Activated T-cell treated with anti-CD3 and anti-CD28 coated beads, Interleukin-2, amount 50 U/mL, for 72 hours (primary cell): ENCODE data around the gene SLC12A5. TPM values are rescaled to one million over a fixed set of nuclear protein-coding genes. Genes with fewer than 3 reads are reported as not detected.
A peak's percentile ranks its signal among the peaks of the same experiment; 100 is the strongest.

Experiments used
- ATAC-seq, 2 donors: fragments of 150-1000 bp; cut with Tn5 transposase; replicated peaks in 1 of 2; 2 replicates each; pipeline ENCODE4 v1.10.0; 2021; ENCODE audit warnings: moderate library complexity in 2 of 2, mild to moderate bottlenecking in 1 of 2
- DNase-seq, 2 donors: peaks; one replicate each; pipeline ENCODE4 v3.0.0; 2021 to 2022; ENCODE audit warnings: mixed read lengths in 1 of 2
- H3K27ac Mint-ChIP-seq: one replicate; pipeline ENCODE4 v1.8.0; 2022; ENCODE audit warnings: mild to moderate bottlenecking, moderate library complexity, mixed read lengths
- H3K27me3 Mint-ChIP-seq: one replicate; pipeline ENCODE4 v1.8.0; 2022; ENCODE audit warnings: low read depth, mixed read lengths
- H3K36me3 Mint-ChIP-seq, 2 donors: one replicate each; pipeline ENCODE4 v1.8.0; 2022; ENCODE audit warnings: mixed read lengths in 2 of 2, mild to moderate bottlenecking in 1 of 2; ENCODE audit not compliant: insufficient read depth in 2 of 2
- H3K4me1 Mint-ChIP-seq: one replicate; pipeline ENCODE4 v1.8.0; 2022; ENCODE audit warnings: low read depth, mixed read lengths
- H3K4me3 Mint-ChIP-seq, 2 donors: one replicate each; pipeline ENCODE4 v1.8.0; 2022; ENCODE audit warnings: mild to moderate bottlenecking in 2 of 2, mixed read lengths in 2 of 2, moderate library complexity in 2 of 2
- H3K9me3 Mint-ChIP-seq, 2 donors: one replicate each; pipeline ENCODE4 v1.8.0; 2022; ENCODE audit warnings: mixed read lengths in 2 of 2
- total RNA-seq, 2 donors: library from RNA; stranded (reverse); gene quantifications; one replicate each; pipeline ENCODE4 v1.2.3, GENCODE V29; 2022

The SLC12A5 gene
- total RNA-seq, 2 donors from 2014 or later, result 1.2 to 3.2 TPM

- Mint-ChIP-seq H3K27me3 (no peaks in the 10 kb centered on the region), H3K36me3 (peaks cover 2 to 23% of the 10 kb centered on the region in 2 donors), H3K4me3 (no peak overlapping the region), H3K4me1 (peaks cover 9% of the 10 kb centered on the region), H3K9me3 (no peaks in the 10 kb centered on the region), H3K27ac (no peak overlapping the region)
- DNase-seq (no peak), ATAC-seq (no peak)
These were observed 41.3 kb downstream of the SLC12A5 start for GRCh38 chr20:46070215-46070900.

- no peaks in the 10 kb centered on the region for H3K27me3 Mint-ChIP-seq
- H3K4me3 Mint-ChIP-seq, result no peak overlapping the region
- ATAC-seq, result no peak
These were observed 42.6 kb downstream of the SLC12A5 start for GRCh38 chr20:46071573-46071972.

GRCh38 chr20:46073024-46073423 lies 44.0 kb downstream of the SLC12A5 start:
- Mint-ChIP-seq H3K27me3 (no peaks in the 10 kb centered on the region), H3K27ac (no peak overlapping the region), H3K36me3 (peaks cover 2 to 11% of the 10 kb centered on the region in 2 donors), H3K4me3 (no peak overlapping the region), H3K9me3 (no peaks in the 10 kb centered on the region), H3K4me1 (peaks cover 9% of the 10 kb centered on the region)
- ATAC-seq (no peak), DNase-seq (no peak)

More at GRCh38 chr20:46071573-46071972, 42.6 kb downstream of the SLC12A5 start:
- H3K36me3 Mint-ChIP-seq, result peaks cover 2 to 15% of the 10 kb centered on the region in 2 donors
- H3K4me1 Mint-ChIP-seq, result peaks cover 9% of the 10 kb centered on the region
- DNase-seq, result no peak
- H3K27ac Mint-ChIP-seq, result no peak overlapping the region
- H3K9me3 Mint-ChIP-seq, result no peaks in the 10 kb centered on the region

- Mint-ChIP-seq H3K9me3 (no peaks in the 10 kb centered on the region), H3K4me3 (no peak overlapping the region), H3K27ac (no peak overlapping the region), H3K36me3 (peaks cover 2 to 7% of the 10 kb centered on the region in 2 donors), H3K27me3 (no peaks in the 10 kb centered on the region), H3K4me1 (peaks cover 9% of the 10 kb centered on the region)
- ATAC-seq (no peak), DNase-seq (no peak)
These were observed 44.4 kb downstream of the SLC12A5 start for GRCh38 chr20:46073443-46073842.

GRCh38 chr20:46074006-46074405 lies 45.0 kb downstream of the SLC12A5 start:
- Mint-ChIP-seq H3K4me3 (no peak overlapping the region), H3K4me1 (peaks cover 9% of the 10 kb centered on the region), H3K9me3 (no peaks in the 10 kb centered on the region), H3K27me3 (no peaks in the 10 kb centered on the region), H3K36me3 (peaks cover 2 to 6% of the 10 kb centered on the region in 2 donors), H3K27ac (no peak overlapping the region)
- DNase-seq, result no peak
- ATAC-seq, result no peak

- no peak overlapping the region for H3K27ac Mint-ChIP-seq
- ATAC-seq (no peak), DNase-seq (no peak)
- peaks cover 0 to 8% of the 10 kb centered on the region in 2 donors for H3K36me3 Mint-ChIP-seq
- H3K4me1 Mint-ChIP-seq, result peaks cover 14% of the 10 kb centered on the region
- no peaks in the 10 kb centered on the region for H3K9me3 Mint-ChIP-seq
- H3K27me3 Mint-ChIP-seq, result no peaks in the 10 kb centered on the region
- H3K4me3 Mint-ChIP-seq, result no peak overlapping the region
These were observed 47.8 kb downstream of the SLC12A5 start for GRCh38 chr20:46076806-46077205.

GRCh38 chr20:46077642-46078305 lies 48.8 kb downstream of the SLC12A5 start:
- DNase-seq (no peak), ATAC-seq (no peak)
- peaks cover 18% of the 10 kb centered on the region for H3K4me1 Mint-ChIP-seq
- H3K27ac Mint-ChIP-seq, result no peak overlapping the region
- H3K4me3 Mint-ChIP-seq, result no peak overlapping the region
- peaks cover 0 to 8% of the 10 kb centered on the region in 2 donors for H3K36me3 Mint-ChIP-seq
- H3K27me3 Mint-ChIP-seq, result no peaks in the 10 kb centered on the region
- H3K9me3 Mint-ChIP-seq, result no peaks in the 10 kb centered on the region

GRCh38 chr20:46078954-46079353 lies 49.9 kb downstream of the SLC12A5 start:
- H3K27ac Mint-ChIP-seq, result no peak overlapping the region
- DNase-seq (no peak), ATAC-seq (no peak)
- no peaks in the 10 kb centered on the region for H3K27me3 Mint-ChIP-seq
- peaks cover 0 to 8% of the 10 kb centered on the region in 2 donors for H3K36me3 Mint-ChIP-seq
- H3K4me1 Mint-ChIP-seq, result peaks cover 25% of the 10 kb centered on the region
- no peak overlapping the region for H3K4me3 Mint-ChIP-seq
- no peaks in the 10 kb centered on the region for H3K9me3 Mint-ChIP-seq

- Mint-ChIP-seq H3K36me3 (peaks cover 0 to 4% of the 10 kb centered on the region in 2 donors), H3K4me3 (no peak overlapping the region), H3K9me3 (no peaks in the 10 kb centered on the region), H3K27me3 (no peaks in the 10 kb centered on the region), H3K27ac (no peak overlapping the region), H3K4me1 (peaks cover 35% of the 10 kb centered on the region)
- DNase-seq (no peak), ATAC-seq (no peak)
These were observed 52.1 kb downstream of the SLC12A5 start for GRCh38 chr20:46081074-46081473.

- Mint-ChIP-seq H3K36me3 (peaks cover 0 to 6% of the 10 kb centered on the region in 2 donors), H3K4me1 (peaks cover 55% of the 10 kb centered on the region), H3K27me3 (no peaks in the 10 kb centered on the region), H3K9me3 (no peaks in the 10 kb centered on the region), H3K4me3 (no peak overlapping the region), H3K27ac (peak overlapping the region; percentile 50)
- DNase-seq, result no peak
- no peak for ATAC-seq
These were observed 54.1 kb downstream of the SLC12A5 start for GRCh38 chr20:46083101-46083500.

- peak overlapping the region; percentile 50 for H3K27ac Mint-ChIP-seq
- no peak overlapping the region for H3K4me3 Mint-ChIP-seq
- peaks cover 60% of the 10 kb centered on the region for H3K4me1 Mint-ChIP-seq
- ATAC-seq, result no peak
- no peaks in the 10 kb centered on the region for H3K9me3 Mint-ChIP-seq
- peaks cover 0 to 6% of the 10 kb centered on the region in 2 donors for H3K36me3 Mint-ChIP-seq
- DNase-seq, result no peak
- H3K27me3 Mint-ChIP-seq, result no peaks in the 10 kb centered on the region
These were observed 54.6 kb downstream of the SLC12A5 start for GRCh38 chr20:46083531-46084061.

GRCh38 chr20:46084805-46085178 lies 55.8 kb downstream of the SLC12A5 start:
- ATAC-seq, result no peak
- peaks cover 65% of the 10 kb centered on the region for H3K4me1 Mint-ChIP-seq
- H3K27ac Mint-ChIP-seq, result no peak overlapping the region
- H3K36me3 Mint-ChIP-seq, result peaks cover 0 to 2% of the 10 kb centered on the region in 2 donors
- no peak for DNase-seq
- H3K9me3 Mint-ChIP-seq, result no peaks in the 10 kb centered on the region
- H3K4me3 Mint-ChIP-seq, result no peak overlapping the region
- H3K27me3 Mint-ChIP-seq, result no peaks in the 10 kb centered on the region

- DNase-seq (no peak), ATAC-seq (no peak)
- Mint-ChIP-seq H3K36me3 (peaks cover 0 to 2% of the 10 kb centered on the region in 2 donors), H3K4me1 (peaks cover 69% of the 10 kb centered on the region), H3K27me3 (no peaks in the 10 kb centered on the region), H3K9me3 (no peaks in the 10 kb centered on the region), H3K4me3 (peak overlapping the region; percentile 17 to 21), H3K27ac (peak overlapping the region; percentile 27)
These were observed 56.3 kb downstream of the SLC12A5 start for GRCh38 chr20:46085179-46085851.
